GM18498 (cell line): ENCODE measurements around the gene CEP112.

Experiments
- ATAC-seq: cut with Tn5 transposase; IDR thresholded peaks from one replicate; pipeline ENCODE4 v1.9.1; 2021; ENCODE audit warnings: mild to moderate bottlenecking, moderate library complexity; ENCODE audit not compliant: unreplicated experiment

Gene CEP112

DNA sequence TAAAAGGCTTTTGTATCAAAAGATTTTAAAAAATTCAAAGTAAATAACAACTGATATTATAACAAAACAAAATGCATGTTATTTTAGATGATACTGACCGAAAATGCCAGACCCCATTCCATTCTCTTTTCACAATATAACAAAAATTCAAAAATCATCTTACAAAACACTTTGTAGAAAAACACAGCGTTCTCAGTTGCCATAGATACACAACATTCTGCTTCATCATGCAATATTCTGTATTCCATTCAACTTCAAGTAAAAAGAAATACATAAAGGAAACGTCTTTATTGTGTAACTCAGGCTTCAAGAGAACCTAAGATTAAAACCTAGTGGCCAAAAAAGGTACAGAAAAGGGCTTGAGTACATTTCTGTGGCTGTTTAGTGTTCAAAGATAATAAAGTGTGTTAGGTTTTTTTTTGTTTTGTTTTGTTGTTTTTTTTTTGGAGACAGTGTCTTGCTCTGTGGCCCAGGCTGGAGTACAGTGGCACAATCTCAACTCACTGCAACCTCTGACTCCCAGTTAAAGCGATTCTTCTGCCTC, 250.5 kb downstream of the CEP112 start:
- no peak for ATAC-seq

GRCh38 chr17:65936013-65936412, 255.9 kb downstream of the CEP112 start:
- ATAC-seq: no peak

DNA sequence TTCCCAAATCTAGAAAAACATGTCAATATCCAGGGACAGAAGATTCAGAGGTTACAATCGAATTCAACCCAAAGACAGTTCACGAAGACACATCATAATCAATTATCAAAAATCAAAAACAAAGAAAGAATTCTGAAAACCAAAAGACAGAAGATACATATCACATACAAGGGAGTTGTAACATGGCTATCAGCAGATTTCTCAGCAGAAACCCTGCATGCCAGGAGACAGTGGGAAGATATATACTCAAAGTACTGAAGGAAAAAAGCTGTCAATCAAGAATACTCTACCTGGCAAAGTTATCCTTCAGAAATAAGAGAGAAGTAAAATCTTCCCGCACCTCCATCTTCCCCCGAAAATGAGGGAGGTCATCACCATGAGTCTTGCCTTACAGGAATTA, 258.6 kb downstream of the CEP112 start:
- no peak for ATAC-seq

DNA sequence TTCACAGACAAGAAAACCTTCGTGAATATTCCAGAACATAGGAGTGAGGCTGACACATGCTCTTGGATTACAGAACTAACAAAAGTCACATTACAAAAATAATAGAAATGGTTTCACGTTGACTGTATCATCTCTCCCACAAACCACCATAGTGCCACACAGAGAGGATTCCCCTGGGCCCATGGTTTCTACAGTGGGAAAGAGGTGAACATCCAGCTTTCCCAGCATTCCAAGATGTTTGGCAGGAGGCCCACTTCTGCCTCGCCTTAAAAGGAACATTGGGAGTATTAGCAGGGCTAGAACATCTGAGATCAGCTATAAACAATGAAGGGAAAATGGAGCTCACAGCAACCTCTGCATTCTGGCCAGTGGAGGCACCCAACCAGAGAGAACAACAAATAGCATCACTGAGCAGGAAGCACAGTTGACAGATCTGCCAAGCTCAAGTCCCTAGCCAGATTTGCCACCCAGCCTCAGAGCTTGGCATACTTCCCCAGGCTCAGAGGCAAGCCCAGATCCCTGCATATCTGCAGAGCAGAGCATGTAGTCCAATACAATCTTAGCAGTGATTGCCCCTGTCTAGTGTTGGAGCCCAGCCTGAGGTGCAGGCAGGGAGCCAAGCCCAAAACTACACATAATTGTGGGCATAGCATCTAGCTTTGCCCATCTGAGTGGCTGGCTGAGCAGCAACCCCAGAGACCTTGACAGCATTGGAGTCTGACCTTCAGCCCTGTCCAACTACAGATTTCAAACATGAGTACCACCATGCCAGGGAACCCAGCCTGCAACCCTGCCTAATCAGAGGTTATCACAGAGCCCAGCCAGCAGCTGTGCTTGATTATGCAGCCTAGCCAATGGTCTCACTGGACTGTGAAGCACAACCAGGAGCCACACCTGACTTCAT, 260.4 kb downstream of the CEP112 start:
- no peak for ATAC-seq

- ATAC-seq: no peak
Measured at GRCh38 chr17:65930140-65930730, 261.7 kb downstream of the CEP112 start.

DNA sequence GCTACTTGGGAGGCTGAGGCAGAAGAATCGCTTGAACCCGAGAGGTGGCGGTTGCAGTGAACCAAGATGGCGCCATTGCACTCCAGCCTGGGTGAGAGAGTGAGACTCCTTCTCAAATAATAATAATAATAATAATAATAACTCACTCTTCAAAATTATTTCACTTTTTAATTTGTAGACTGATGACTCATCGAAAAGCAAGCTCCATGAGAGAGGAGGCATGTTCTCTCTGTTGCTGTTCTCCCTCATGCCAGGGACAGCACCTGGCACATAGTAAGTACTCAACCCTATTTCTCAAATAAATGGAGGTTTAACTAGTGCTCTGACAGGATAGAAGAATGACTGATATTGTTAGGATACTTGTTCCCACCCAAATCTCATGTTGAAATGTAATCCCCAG, 265.3 kb downstream of the CEP112 start:
- no peak for ATAC-seq

GRCh38 chr17:65925606-65926307, 266.2 kb downstream of the CEP112 start:
- ATAC-seq: no peak

DNA sequence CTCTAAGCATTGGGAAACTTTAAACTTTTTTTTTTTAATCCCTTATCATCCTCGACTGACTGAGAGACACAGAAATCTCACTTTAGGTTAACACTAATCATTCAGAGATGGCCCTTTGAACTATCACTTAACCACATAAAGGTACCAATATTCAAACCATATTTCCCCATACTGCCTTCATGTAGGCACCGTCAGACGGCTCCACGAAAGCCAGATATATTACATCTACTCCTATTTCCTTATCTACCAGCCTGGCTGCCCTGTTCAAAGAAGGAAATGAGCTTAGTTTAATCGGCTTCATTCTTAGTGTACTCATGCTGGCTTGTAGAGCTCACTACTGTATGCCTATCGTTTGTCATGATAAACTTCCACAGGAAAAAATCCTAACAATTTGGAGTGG, 270.9 kb downstream of the CEP112 start:
- no peak for ATAC-seq

GRCh38 chr17:65918916-65919315, 273.0 kb downstream of the CEP112 start:
- ATAC-seq: no peak

GRCh38 chr17:65918500-65918899, 273.4 kb downstream of the CEP112 start:
- ATAC-seq: no peak

GRCh38 chr17:65917560-65917959, 274.4 kb downstream of the CEP112 start:
- ATAC-seq: no peak

DNA sequence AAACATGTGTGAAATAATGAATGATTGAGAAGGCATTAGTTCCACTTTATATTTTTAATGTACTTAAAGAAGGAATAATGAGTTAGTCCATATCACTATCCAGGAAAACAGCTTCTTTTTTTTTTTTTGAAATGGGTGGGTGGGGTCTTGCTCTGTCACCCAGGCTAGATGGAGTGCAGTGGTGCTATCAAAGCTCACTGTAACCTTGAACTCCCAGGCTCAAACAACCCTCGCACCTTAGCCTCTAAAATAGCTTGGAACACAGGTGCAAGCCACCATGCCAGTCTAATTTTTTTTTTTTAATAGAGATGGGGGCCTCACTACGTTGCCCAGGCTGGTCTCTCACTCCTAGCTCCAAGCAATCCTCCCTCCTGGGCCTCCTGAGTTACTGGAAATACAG, 275.5 kb downstream of the CEP112 start:
- no peak for ATAC-seq

DNA sequence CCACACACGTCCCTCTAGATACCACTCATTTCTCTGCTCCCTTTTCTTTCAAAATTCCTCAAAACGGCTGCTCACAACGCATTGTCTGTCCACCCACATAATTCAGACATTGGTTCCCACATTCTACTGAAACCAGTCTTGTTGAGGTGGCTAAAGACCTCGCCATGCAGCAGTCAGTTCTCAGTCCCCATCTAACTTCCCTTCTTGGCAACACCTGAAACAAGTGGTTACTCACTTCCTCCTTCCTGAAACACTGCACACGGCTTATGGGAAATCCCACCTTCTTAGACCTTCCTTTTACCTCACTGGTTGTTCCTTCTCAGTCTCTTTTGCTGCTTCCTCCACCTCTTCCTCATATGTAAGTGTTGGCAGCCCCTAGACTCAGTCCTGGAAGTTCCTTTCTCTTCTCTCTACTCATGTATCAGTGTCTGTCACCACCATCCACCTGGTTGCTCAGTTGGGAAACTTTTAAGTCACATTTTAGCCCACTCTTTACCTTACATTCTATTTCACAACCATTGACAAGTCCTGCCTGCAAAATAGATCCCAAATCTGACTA, 277.1 kb downstream of the CEP112 start:
- ATAC-seq: peak; percentile 98

GRCh38 chr17:65913326-65913850, 278.5 kb downstream of the CEP112 start:
- no peak for ATAC-seq

DNA sequence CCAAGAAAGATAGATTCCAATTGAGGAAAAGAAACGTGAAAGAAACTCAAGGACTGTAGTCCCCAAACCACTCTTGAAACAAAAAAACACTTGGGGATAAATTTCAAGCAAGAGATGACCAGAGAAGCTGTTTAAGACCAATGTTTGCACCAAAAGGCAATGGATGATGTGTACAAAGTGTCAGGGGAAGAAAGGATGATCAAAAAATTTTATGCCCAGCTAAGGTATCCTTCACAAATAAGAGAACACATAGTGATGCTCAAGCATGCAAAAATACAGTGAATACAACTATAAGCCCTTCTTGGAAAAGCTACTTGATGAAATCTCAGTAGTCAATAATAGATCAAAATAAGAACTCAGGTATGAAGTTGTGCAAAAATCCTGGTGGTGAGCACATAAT, 281.1 kb downstream of the CEP112 start:
- no peak for ATAC-seq

DNA sequence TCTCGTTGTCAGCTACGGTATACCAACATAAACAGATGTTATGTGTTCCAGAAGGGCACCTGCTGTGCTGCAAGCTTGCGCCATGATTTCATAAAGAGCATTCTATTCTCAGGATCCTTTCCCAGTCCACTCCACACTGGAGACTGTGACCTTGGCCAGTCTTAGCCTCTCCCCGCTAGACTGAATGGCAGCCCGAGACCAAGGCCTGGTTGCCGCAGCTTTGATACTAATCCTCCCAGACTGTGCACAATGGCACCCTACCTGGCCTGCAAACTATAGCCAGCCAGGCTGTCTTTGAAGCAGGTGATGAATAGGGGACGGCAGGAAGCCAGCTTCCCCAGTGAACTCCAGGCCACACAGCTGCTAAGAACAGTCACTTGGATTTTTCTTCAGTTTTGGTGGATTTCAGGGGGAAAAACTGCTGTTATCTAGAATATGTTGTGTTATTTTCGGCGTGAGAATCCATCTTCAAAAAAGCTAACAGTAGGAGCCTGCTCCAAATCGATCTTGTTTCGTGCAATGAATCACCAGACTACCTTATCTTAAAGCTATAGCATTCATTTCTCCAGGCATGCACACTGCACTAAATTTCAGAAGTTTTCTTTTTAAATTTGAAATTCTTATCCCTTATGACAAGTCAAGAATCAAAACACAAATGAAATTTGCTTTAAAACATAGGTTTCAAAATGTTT, 289.0 kb downstream of the CEP112 start:
- no peak for ATAC-seq

- ATAC-seq: no peak
Measured at GRCh38 chr17:65902155-65902554, 289.8 kb downstream of the CEP112 start.

DNA sequence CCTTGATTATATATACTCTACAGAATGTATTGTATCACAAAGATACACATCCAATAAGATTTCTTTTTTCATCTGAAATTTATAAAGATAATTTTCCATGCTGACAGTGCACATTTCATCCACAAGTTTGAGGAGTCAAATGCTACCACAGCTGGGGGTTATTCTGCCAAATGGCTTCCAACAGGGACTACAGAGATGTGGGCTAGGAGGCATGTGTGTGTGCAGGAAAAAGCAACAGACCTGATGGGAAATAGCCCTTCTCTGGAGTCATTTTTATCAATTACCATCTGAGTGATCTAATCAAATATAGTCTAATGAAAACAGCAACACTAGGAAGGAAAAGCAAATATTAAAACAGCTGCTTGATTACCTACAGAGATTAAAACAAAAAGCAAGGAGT, 290.5 kb downstream of the CEP112 start:
- no peak for ATAC-seq

DNA sequence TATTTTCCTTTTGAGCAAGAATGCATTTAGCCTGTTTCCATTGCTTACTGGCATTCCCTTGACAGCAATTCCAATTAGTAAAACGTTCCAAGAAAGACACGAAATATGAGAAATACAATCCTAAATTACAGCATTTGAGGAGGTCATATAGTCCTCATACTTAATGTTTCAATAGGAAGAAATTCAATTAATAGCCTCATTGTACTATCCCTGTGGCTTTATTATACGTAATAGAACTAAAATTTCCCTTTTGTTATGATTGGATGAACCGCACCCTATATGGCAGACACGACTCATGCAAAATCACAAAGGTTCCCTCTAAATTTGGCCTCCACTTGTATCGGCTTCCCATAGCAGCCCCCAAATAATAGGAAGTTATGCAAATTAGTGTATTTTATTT, 291.7 kb downstream of the CEP112 start:
- no peak for ATAC-seq

DNA sequence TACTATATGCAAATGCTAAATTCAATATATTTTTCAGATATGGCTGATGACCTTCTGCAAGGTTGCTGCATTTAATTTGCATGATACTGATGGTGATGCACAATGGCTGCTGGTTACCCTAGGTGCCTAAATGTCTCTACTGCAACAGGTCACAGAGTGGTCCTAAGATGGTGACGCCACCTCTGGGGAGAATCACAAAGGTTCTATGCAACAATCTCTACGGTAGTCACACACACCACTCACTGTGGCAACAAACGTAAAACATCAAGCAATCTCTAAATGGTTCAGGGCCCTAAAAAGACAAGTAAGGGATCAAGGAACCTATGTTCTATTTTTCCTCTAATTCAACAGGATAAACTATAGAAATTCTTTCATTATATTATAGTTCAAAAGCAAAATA, 293.3 kb downstream of the CEP112 start:
- ATAC-seq: no peak
